ENCODE measurements around the gene TMEM52.
A peak's percentile ranks its signal among the peaks of the same experiment; 100 is the strongest.

Gene TMEM52

DNA sequence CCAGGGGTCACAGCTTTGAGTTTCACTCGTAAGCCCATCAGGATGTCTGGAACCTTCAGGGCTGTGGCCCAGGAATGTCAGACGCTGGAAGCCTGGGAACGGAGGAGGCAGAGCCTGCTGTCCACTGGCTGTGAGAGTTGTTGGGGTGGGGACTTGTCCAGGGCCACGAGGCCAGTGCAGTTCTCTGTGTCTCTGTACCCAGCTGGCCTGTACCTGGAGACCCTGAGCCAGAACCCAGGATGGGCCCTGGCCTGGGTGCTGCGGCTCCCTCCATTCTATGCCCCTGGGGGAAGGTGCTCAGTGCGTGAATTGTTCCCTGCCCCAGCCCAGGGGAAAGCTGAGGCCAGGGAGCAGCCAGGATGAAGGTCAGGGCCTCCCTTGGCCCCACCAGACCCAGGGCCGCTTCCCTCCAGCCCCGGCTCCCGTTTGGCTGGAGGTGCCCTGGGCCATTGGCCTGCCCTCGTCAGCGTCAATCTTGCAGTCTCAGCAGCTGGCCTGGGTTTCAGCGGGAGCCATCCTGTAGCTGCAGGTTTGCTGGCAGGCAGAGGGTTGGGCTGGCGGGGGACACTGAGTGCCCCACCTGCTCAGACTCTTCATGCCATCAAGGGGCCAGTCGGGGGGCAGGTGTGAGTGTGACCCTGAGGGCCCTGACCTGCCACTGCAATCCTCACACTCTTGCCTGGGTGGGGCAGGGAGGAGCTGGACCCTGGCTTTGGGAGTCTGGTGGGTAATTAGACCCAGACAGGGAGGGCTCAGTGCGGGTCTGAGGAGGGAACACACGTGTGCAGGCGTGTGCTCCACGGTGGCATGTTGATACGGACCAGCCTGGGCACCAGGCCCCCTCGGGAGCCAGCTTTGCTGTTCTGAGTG, 4.7 kb downstream of the TMEM52 start:
- no peak for DNase-seq

GRCh38 chr1:1911350-1912041, 7.6 kb downstream of the TMEM52 start:
- DNase-seq: no peak

DNA sequence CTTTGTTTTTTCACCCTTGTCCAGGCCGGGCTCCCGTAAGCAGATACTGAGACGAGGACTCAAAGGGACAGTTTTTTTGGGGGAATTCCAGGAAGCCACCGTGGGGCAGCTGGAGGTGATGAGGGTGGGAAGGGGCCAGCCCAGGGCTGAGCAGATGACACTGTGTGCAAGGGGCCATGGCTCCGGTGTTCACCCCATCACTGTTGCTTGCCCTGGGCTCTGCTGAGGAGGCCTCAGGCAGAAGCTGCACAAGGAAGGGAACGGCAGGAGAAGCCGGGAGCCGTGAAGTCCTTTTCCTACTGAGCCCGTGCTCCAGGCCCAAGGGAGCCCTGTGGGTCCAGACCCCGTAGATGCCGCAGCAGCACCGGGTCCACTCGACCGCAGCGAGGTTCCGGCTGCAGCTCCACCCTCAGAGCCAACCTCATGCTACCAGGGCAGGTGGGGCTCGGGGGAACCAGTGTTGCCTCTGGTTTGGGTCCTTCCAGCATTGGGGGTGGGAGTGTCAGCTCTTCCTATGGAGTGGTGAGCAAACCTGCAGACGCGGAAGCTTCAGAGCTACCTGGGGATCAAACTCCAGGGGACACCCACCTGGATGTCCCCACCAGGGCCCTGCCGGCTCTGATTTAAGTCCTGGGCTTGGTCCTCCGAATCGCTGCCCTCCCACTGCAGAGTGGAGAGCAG, 8.3 kb downstream of the TMEM52 start:
- no peak for DNase-seq

GRCh38 chr1:1910033-1910465, 9.0 kb downstream of the TMEM52 start:
- DNase-seq: no peak

DNA sequence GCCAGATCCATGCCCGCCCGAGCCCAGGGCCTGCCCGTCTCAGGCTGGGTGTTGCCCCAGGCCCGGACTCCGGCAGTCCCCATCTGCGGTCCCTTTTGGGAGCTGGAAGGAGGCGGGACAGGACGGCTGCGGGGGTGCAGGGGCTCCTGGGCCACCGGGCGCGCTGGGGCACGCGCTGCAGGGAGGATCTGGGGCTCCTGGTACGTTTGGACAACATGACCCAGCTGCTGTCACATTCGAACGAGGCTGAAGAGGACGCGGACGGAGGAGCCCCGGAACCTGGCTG, 10.6 kb downstream of the TMEM52 start:
- no peak for DNase-seq

DNA sequence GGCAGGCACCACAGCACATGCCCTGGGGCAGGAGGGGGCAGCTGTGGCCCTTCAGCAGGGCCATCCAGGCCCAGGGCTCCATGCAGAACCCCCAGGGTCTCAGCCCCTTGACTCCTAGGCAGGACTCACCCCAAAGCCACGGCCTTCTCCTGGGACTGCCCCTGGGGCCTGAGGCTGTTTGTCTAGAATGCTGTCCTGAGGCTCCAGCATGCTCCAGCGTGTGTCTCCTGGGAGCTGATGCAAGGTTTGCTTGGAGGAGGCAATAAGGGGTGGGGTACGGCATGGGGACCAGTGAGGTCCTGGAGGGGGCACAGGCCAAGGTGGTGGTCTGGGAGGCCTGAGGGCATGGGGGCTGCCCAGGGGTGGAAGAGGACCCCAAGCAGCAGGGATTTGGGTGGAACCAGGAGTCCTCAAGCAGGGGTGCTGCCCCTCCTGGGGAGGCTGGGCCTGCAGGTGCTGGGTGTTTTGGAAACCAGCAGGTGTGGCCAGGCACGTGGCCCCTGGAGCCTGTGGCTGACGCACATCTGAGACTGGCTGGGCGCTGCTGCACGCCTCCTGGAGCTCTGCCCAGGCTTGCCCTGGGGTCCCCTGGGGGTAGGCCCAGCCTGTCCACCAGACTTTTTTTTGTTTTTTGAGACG, 11.9 kb downstream of the TMEM52 start:
- DNase-seq: no peak

- peak; percentile 73 to 78 for DNase-seq
These were observed 12.6 kb downstream of the TMEM52 start for GRCh38 chr1:1906185-1907097.

- DNase-seq: no peak
These were observed 15.9 kb downstream of the TMEM52 start for GRCh38 chr1:1903224-1903623.

- DNase-seq: no peak
These were observed 17.3 kb downstream of the TMEM52 start for GRCh38 chr1:1901641-1902294.

DNA sequence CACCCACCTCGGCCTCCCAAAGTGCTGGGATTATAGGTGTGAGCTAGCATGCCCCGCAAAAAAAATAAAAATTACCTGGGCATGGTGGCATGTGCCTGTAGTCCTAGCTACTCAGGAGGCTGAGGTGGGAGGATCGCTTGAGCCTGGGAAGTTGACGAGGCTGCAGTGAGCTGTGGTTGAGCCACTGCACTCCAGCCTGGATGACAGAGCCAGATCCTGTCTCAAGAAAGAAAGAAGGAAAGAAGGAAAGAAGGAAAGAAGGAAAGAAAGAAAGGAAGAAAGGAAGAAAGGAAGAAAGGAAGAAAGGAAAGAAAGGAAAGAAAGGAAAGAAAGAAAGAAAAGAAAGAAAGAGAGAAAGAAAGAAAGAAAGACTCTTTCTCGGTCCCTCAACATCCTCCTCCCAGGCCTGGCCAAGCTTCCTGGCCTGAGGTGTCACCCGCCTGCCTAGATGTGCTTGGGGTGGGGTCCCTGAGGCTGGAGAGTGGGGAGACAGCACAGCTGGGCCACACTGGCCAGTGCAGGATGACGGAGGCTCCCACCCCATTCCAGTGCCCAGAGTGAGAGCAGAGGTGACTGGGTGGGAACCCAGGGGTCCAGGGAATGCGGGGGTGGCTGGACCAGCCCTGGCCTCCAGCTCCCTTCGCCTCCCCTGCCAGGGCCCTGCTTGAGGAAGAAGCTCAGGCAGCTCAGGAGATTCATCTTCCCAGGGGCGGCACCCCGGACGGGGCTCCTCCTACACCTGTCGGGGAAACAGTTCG, 18.0 kb downstream of the TMEM52 start:
- DNase-seq: no peak

- no peak for DNase-seq
These were observed 19.1 kb downstream of the TMEM52 start for GRCh38 chr1:1899967-1900327.

- peak in 1 of 2 experiments; percentile 12 for DNase-seq
These were observed 19.7 kb downstream of the TMEM52 start for GRCh38 chr1:1899266-1899966.

- no peak for DNase-seq
These were observed 20.7 kb downstream of the TMEM52 start for GRCh38 chr1:1898246-1898933.

GRCh38 chr1:1895456-1896336, 23.4 kb downstream of the TMEM52 start:
- no peak for DNase-seq

DNA sequence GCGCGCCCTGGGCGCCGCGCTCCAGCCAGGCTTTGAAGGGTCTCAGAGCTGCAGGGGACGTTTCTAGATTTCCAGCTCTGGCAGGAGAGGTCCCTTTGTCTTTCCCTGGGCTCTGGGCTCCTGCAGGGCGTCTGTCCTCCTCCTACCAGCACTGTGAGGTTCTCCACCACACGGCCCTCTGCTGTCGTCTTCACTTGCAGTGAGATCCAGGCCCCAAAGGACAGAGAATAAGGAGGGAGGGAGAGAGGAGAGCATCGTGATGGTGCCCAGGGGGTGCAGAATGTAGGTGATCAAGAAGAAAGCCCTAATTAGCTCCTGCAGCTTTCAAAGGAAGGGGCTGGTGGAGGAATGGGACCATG, 24.0 kb downstream of the TMEM52 start:
- no peak for DNase-seq

- DNase-seq: no peak
These were observed 24.6 kb downstream of the TMEM52 start for GRCh38 chr1:1894354-1895059.

DNA sequence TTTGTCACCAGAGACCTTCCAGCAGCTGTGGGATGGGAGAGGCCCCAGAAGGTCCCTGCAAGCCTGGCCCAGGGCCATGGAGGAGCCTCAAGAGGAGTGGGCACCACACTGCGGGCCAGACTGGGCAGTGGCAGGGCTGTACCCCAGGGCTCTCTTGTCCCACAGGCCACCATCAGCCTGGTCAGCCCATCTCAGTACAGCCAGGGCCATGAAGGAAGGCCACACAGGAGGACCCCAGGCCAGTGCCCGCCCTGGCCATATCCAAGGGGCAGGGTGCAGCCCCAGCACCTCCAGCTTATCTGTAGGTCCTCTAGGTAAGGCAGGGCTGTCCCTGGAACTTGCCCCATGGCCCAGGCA, 25.1 kb downstream of the TMEM52 start:
- DNase-seq: no peak

- no peak for DNase-seq
These were observed 25.6 kb downstream of the TMEM52 start for GRCh38 chr1:1893291-1893985.

Measured in AML-193 (cell line).